GOT3 (cell line): ENCODE measurements around the gene FHL1.
"Not testable (repeated sequence)": the region's sequence is repeated elsewhere in the genome, so short reads cannot be mapped to it uniquely, and the experiment has no call there.

Source experiments
- DNase-seq: peaks from one replicate; lab custom pipeline; 2025; ENCODE audit warnings: mixed read lengths; lab: John Stamatoyannopoulos, UW

FHL1 gene

GRCh38 chrX:136146614-136147314 lies 569 bp upstream of the FHL1 start:
- no peak for DNase-seq

GRCh38 chrX:136147976-136148375 lies 643 bp downstream of the FHL1 start:
- DNase-seq: no peak

- no peak for DNase-seq
Observed at GRCh38 chrX:136148391-136148790, 1.1 kb downstream of the FHL1 start.

GRCh38 chrX:136154998-136155397 lies 7.7 kb downstream of the FHL1 start:
- DNase-seq: no peak

GRCh38 chrX:136156560-136157117 lies 9.3 kb downstream of the FHL1 start:
- no peak for DNase-seq

GRCh38 chrX:136157187-136157586 lies 9.9 kb downstream of the FHL1 start:
- DNase-seq: no peak

- DNase-seq: no peak
Observed at GRCh38 chrX:136158685-136159084, 11.4 kb downstream of the FHL1 start.

GRCh38 chrX:136159611-136160025 lies 12.3 kb downstream of the FHL1 start:
- no peak for DNase-seq

- DNase-seq: no peak
Observed at GRCh38 chrX:136162827-136163570, 15.7 kb downstream of the FHL1 start.

- DNase-seq: no peak
Observed at GRCh38 chrX:136163689-136164088, 16.4 kb downstream of the FHL1 start.

- no peak for DNase-seq
Observed at GRCh38 chrX:136165406-136165805, 18.1 kb downstream of the FHL1 start.

GRCh38 chrX:136166221-136166855 lies 19.0 kb downstream of the FHL1 start:
- DNase-seq: no peak

- not testable (repeated sequence) for DNase-seq
Observed at GRCh38 chrX:136167989-136168388, 20.7 kb downstream of the FHL1 start.

- DNase-seq: peak; percentile 11
Observed at GRCh38 chrX:136168929-136169735, 21.8 kb downstream of the FHL1 start.

- no peak for DNase-seq
Observed at GRCh38 chrX:136170139-136170800, 22.9 kb downstream of the FHL1 start.

- DNase-seq: no peak
Observed at GRCh38 chrX:136171420-136171819, 24.1 kb downstream of the FHL1 start.

GRCh38 chrX:136176399-136176825 lies 29.1 kb downstream of the FHL1 start:
- peak; percentile 1 for DNase-seq

GRCh38 chrX:136179133-136179532 lies 31.8 kb downstream of the FHL1 start:
- DNase-seq: no peak

GRCh38 chrX:136182414-136182813 lies 35.1 kb downstream of the FHL1 start:
- DNase-seq: no peak

GRCh38 chrX:136183172-136183571 lies 35.8 kb downstream of the FHL1 start:
- no peak for DNase-seq

GRCh38 chrX:136183917-136184316 lies 36.6 kb downstream of the FHL1 start:
- no peak for DNase-seq
